ENCODE measurements around the gene SCT. TPM values are rescaled to one million over a fixed set of nuclear protein-coding genes. Genes with fewer than 3 reads are reported as not detected.
A peak's percentile ranks its signal among the peaks of the same experiment; 100 is the strongest.

SCT gene
- total and polyA plus RNA-seq, 2 of the 4 experiments (the other 2 are of a cell fraction): not detected

DNA sequence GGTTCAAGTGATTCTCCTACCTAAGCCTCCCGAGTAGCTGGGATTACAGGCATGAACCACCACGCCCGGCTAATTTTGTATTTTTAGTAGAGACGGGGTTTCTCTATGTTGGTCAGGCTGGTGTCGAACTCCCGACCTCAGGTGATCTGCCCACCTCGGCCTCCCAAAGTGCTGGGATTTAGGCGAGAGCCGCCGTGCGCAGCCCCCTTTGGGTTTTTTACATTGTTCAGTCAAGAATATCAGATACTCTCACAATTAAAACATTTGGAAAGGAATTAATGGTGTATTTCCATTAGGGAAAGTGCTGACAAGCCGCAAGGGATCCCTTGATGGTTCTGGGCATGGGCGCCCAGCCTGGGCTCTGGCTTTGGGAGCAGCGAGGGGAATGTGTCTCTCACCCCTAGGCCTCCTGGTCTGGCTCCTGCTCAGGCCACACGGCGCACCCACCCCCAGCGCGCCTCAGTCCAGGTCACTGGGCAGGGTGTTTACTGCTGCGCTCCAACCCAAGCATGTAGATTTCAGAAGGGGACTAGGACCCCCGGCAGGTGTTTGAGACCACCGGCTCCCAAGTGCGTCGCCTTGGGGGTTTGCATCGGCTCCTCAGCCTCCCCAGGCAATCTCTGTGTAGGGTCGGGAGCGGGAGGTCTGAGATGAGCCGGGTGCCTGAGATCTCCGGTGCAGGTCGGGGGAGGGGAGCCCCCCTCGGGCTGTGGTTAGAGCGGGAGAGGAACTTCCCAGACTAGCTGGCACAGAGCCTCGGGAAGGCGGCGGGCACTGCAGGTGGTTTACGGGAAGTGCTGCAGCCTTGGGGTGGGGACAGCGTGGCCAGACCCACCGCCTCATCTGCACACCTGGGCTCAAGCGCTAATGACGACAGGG is 10.4 kb downstream of the SCT start:
- Histone ChIP-seq H3K9me3 (ENCODE audit: control insufficient read depth, insufficient read depth, low read length) (no peaks in the 10 kb centered on the region), H2BK120ac (ENCODE audit: low read depth, low read length) (no peak overlapping the region), H3K18ac (ENCODE audit: low read depth, low read length) (no peak overlapping the region), H4K5ac (ENCODE audit: low read depth, low read length) (0 out of 2 replicates have a peak overlapping the region, but pooled peaks have one; percentile 45), H3K36me3 (ENCODE audit: control insufficient read depth, insufficient read depth, low read length) (peaks cover 24% of the 10 kb centered on the region), H3K4ac (ENCODE audit: low read depth, low read length) (no peak overlapping the region), H2BK5ac (ENCODE audit: low read depth, low read length, poor library complexity, severe bottlenecking) (no peak overlapping the region), H3K4me3 (ENCODE audit: insufficient read depth, low read depth, low read length) (peak overlapping the region; percentile 29; the same call in 1 of the 2 replicates), H3K56ac (ENCODE audit: extremely low read depth, insufficient read depth, low read length) (no peak overlapping the region), H3K9me1 (ENCODE audit: insufficient read depth, low read length) (0 out of 2 replicates have a peak, but pooled peaks cover under 1% of the 10 kb centered on the region), H3K14ac (replicated peaks; ENCODE audit: low read depth, low read length) (no peak overlapping the region), H3K27me3 (ENCODE audit: control insufficient read depth, insufficient read depth, low read length) (no peaks in the 10 kb centered on the region), H2BK20ac (ENCODE audit: low read depth, low read length) (no peak overlapping the region), H2BK15ac (ENCODE audit: low read depth, low read length) (no peak overlapping the region), H3K27ac (ENCODE audit: insufficient read depth, low read length) (peak overlapping the region; percentile 57; the same call in 1 of the 2 replicates), H2AK5ac (ENCODE audit: low read depth, low read length) (0 out of 2 replicates have a peak overlapping the region, but pooled peaks have one; percentile 29), H3K79me1 (ENCODE audit: low read depth in 1 of 2, low read length in 2 of 2) (peaks cover 2 to 32% of the 10 kb centered on the region in 2 experiments; a peak in 3 of 4 replicates), H3K9ac (ENCODE audit: low read depth, low read length) (no peak overlapping the region), H3K23ac (ENCODE audit: low read depth, low read length) (no peak overlapping the region), H2AK9ac (replicated peaks; ENCODE audit: low read depth, low read length, poor library complexity) (peak overlapping the region; percentile 55), H3K4me2 (ENCODE audit: low read depth, low read length) (no peak overlapping the region), H4K91ac (ENCODE audit: insufficient read depth, low read depth, low read length) (no peak overlapping the region), H3K4me1 (ENCODE audit: control insufficient read depth, insufficient read depth, low read length) (peaks cover 4% of the 10 kb centered on the region; the same call in 1 of the 2 replicates), H2AFZ (replicated peaks; ENCODE audit: low read length, poor library complexity) (no peak overlapping the region), H4K20me1 (ENCODE audit: insufficient read depth, low read length) (peaks cover 29% of the 10 kb centered on the region), H4K8ac (ENCODE audit: low read depth in 2 of 2, low read length in 2 of 2) (peak overlapping the region; percentile 40 to 74; a peak in 2 of 4 replicates)
- POLR2A ChIA-PET (ENCODE audit: unreplicated experiment): no interaction called here
- intact Hi-C loops (cut with micrococcal nuclease) (no loop called here), dilution Hi-C loops (cut with HindIII; ENCODE audit: low sequenced_read_pairs, unreplicated experiment) (no loop called here), in situ Hi-C loops (cut with MboI; ENCODE audit: low sequenced_read_pairs) (no loop called here)
- no TSS peak for BruUV-seq (replicated peaks)
- CTCF ChIA-PET: no interaction called here
- 88% methylated on average over 19 of the region's 39 CpGs; no CpG with 5 or more reads in 1 of the 2 experiments for WGBS, 2 experiments (ENCODE audit: extremely low coverage in 2 of 2, insufficient read length in 1 of 2)
- ATAC-seq (ENCODE audit: low read depth) (no peak), DNase-seq (no peak)
- TF ChIP-seq NFE2L2 (IDR thresholded peaks at IDR 0.05; ENCODE audit: low read depth, low read length) (no peak), MXI1 (IDR thresholded peaks at IDR 0.05; ENCODE audit: borderline replicate concordance, low read depth, low read length) (no peak), FOS (IDR thresholded peaks at IDR 0.05; ENCODE audit: low read depth, low read length) (no peak), BHLHE40 (IDR thresholded peaks at IDR 0.05; ENCODE audit: low read depth, low read length) (no peak), MAFK (IDR thresholded peaks at IDR 0.05; ENCODE audit: low read depth, low read length) (no peak), RFX5 (IDR thresholded peaks at IDR 0.05; ENCODE audit: low read depth, low read length) (no peak), RCOR1 (IDR thresholded peaks at IDR 0.05; ENCODE audit: insufficient replicate concordance, low read length) (no peak), POLR2A (IDR thresholded peaks at IDR 0.05; ENCODE audit: low read depth, low read length) (no peak), CEBPB (IDR thresholded peaks at IDR 0.05; ENCODE audit: low read depth, low read length) (no peak), CHD1 (IDR thresholded peaks at IDR 0.05; ENCODE audit: low read depth, low read length) (no peak), RAD21 (IDR thresholded peaks at IDR 0.05; ENCODE audit: low read length) (no peak), MAZ (IDR thresholded peaks at IDR 0.05; ENCODE audit: borderline replicate concordance, low read depth, low read length) (no peak)
- TF ChIP-seq, protein P1, sequence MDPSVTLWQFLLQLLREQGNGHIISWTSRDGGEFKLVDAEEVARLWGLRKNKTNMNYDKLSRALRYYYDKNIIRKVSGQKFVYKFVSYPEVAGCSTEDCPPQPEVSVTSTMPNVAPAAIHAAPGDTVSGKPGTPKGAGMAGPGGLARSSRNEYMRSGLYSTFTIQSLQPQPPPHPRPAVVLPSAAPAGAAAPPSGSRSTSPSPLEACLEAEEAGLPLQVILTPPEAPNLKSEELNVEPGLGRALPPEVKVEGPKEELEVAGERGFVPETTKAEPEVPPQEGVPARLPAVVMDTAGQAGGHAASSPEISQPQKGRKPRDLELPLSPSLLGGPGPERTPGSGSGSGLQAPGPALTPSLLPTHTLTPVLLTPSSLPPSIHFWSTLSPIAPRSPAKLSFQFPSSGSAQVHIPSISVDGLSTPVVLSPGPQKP (IDR thresholded peaks at IDR 0.05; ENCODE audit: borderline replicate concordance, low read depth, low read length): no peak
- TF ChIP-seq, protein P2, sequence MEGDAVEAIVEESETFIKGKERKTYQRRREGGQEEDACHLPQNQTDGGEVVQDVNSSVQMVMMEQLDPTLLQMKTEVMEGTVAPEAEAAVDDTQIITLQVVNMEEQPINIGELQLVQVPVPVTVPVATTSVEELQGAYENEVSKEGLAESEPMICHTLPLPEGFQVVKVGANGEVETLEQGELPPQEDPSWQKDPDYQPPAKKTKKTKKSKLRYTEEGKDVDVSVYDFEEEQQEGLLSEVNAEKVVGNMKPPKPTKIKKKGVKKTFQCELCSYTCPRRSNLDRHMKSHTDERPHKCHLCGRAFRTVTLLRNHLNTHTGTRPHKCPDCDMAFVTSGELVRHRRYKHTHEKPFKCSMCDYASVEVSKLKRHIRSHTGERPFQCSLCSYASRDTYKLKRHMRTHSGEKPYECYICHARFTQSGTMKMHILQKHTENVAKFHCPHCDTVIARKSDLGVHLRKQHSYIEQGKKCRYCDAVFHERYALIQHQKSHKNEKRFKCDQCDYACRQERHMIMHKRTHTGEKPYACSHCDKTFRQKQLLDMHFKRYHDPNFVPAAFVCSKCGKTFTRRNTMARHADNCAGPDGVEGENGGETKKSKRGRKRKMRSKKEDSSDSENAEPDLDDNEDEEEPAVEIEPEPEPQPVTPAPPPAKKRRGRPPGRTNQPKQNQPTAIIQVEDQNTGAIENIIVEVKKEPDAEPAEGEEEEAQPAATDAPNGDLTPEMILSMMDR (conservative IDR thresholded peaks at IDR 0.05; ENCODE audit: low read depth, low read length): no peak

All from IMR-90 (cell line).